ENCODE data around the gene KNTC1. TPM values are rescaled to one million over a fixed set of nuclear protein-coding genes. Genes with fewer than 3 reads are reported as not detected.
A peak's percentile ranks its signal among the peaks of the same experiment; 100 is the strongest.
"Not testable (repeated sequence)": the region's sequence is repeated elsewhere in the genome, so short reads cannot be mapped to it uniquely, and the experiment has no call there.

Gene KNTC1, protein sequence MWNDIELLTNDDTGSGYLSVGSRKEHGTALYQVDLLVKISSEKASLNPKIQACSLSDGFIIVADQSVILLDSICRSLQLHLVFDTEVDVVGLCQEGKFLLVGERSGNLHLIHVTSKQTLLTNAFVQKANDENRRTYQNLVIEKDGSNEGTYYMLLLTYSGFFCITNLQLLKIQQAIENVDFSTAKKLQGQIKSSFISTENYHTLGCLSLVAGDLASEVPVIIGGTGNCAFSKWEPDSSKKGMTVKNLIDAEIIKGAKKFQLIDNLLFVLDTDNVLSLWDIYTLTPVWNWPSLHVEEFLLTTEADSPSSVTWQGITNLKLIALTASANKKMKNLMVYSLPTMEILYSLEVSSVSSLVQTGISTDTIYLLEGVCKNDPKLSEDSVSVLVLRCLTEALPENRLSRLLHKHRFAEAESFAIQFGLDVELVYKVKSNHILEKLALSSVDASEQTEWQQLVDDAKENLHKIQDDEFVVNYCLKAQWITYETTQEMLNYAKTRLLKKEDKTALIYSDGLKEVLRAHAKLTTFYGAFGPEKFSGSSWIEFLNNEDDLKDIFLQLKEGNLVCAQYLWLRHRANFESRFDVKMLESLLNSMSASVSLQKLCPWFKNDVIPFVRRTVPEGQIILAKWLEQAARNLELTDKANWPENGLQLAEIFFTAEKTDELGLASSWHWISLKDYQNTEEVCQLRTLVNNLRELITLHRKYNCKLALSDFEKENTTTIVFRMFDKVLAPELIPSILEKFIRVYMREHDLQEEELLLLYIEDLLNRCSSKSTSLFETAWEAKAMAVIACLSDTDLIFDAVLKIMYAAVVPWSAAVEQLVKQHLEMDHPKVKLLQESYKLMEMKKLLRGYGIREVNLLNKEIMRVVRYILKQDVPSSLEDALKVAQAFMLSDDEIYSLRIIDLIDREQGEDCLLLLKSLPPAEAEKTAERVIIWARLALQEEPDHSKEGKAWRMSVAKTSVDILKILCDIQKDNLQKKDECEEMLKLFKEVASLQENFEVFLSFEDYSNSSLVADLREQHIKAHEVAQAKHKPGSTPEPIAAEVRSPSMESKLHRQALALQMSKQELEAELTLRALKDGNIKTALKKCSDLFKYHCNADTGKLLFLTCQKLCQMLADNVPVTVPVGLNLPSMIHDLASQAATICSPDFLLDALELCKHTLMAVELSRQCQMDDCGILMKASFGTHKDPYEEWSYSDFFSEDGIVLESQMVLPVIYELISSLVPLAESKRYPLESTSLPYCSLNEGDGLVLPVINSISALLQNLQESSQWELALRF (N-terminal part only)
- 25.4 and 65.9 TPM in 2 replicates for total RNA-seq (2014; rRNA removed; shearing (Covaris generic); ENCODE audit: low replicate concordance)

DNA sequence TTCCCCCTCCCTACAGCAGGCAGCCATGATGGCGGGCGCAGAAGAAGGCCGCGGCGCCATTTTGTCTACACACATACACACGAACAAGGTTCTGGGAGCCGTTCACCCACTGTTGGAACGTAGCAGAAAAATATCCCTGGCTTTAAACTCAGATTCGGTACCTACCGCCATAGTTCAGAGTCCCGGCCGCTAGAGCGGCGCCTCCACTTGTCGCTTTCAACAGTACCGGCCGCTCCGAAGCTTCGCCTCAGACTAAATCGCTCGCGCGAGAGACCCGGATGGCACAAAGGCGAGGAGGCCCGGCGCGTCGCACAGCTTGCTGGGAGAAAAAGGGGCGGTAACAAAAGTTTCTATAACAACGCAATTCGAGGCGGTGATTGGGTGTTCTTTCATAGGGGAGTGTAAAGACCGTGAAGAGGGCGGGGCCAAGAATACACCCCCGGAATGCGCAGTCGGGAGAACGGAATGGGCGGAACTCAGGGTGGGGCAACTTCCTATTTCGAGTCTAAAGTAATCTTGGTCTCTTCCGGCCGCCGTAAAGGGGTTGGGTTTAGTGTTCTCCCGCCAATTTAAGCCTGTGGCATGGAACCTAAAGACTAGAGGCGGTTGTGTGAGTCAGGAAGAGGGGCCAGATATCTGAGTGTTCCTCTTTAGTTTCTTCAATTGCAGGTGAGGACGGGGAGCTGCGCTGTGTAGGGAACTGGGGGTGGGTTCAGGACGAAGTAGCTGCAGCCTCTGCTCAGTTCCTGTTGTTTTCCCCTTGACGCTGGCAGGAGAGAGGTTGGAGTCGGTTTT lies at the start of gene KNTC1, which contains the start of gene RSRC2:
Gene KNTC1, plus strand, starts transcription at position 567 of the 795 bp plus-strand sequence. CDS start 2,815 bp downstream, outside the sequence.
Gene RSRC2, minus strand, starts transcription at position 254 of the 795 bp plus-strand sequence. Its CDS starts 83 bp downstream, at position 171.
- peak within 1 kb of the TSS; percentile 92 for H3K4me3 ChIP-seq (ENCODE audit: low read length)

DNA sequence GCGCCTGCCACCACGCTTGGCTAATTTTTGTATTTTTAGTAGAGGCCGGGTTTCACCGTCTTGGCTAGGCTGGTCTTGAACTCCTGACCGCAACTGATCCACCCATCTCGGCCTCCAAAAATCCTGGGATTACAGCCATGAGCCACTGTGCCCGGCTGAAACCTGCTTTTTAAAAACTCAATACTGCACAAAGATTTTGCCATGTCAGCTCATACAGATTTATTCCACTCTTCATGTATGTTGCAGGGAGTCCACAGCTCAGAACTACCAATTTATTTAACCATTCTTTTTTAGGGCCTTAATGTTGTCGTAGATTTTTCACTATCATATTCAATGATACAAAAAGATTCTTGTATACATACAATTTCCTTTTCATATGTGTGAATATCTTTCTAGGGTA lies 46.3 kb upstream of the KNTC1 start:
- Histone ChIP-seq H3K36me3 (ENCODE audit: insufficient read depth, low read length) (peaks cover 59% of the 10 kb centered on the region), H3K4me2 (ENCODE audit: low read depth, low read length, poor library complexity, severe bottlenecking) (no peak overlapping the region), H3K4me3 (ENCODE audit: low read length) (no peak overlapping the region)

More for the DNA sequence above, at the start of gene KNTC1, which contains the start of gene RSRC2:
- peak; percentile 100 for DNase-seq
- peak within 1 kb of the TSS; percentile 18; the same call in 1 of the 2 replicates for H2AFZ ChIP-seq (ENCODE audit: low read length)
- peaks cover 42% of the 10 kb centered on the region for H3K36me3 ChIP-seq (ENCODE audit: insufficient read depth, low read length)
- no peaks in the 10 kb centered on the region for H3K9me2 ChIP-seq (replicated peaks; ENCODE audit: insufficient read depth, low read length)
- peaks cover 28% of the 10 kb centered on the region for H4K20me1 ChIP-seq (ENCODE audit: insufficient read depth, low read depth, low read length)
- H3K4me1 ChIP-seq (ENCODE audit: low read length) = peaks cover 55% of the 10 kb centered on the region
- H3K79me2 ChIP-seq (ENCODE audit: low read length) = peaks cover 90% of the 10 kb centered on the region
- H3K9ac ChIP-seq (ENCODE audit: low read length) = peak within 1 kb of the TSS; percentile 93
- peak within 1 kb of the TSS; percentile 92 for H3K27ac ChIP-seq (ENCODE audit: low read length)
- no peaks in the 10 kb centered on the region for H3K27me3 ChIP-seq (ENCODE audit: low read length)
- no peaks in the 10 kb centered on the region for H3K9me3 ChIP-seq (ENCODE audit: low read length)
- H3K4me2 ChIP-seq (ENCODE audit: low read depth, low read length, poor library complexity, severe bottlenecking) = peak within 1 kb of the TSS; percentile 92

DNA sequence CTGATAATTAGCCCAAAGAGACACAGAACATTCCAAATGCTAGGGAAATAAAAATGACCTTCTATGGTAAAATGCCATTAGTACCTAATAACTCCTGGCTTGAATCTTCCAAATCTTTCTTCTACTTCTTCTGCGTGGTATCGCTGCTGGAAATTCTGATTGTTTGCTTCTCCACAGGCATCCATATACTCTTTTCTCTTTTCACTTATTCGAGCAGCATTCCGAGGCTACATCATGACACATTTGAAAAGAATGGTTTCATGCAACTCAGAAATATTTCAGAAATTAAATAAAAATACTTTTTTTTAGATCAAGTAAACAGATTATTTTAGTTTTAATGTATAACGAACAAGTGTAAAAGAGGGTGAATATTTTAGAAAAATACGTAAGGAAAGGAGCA lies 45.2 kb upstream of the KNTC1 start:
- peaks cover 9% of the 10 kb centered on the region for H3K79me2 ChIP-seq (ENCODE audit: low read length)
- no peak overlapping the region for H3K4me3 ChIP-seq (ENCODE audit: low read length)
- H3K4me2 ChIP-seq (ENCODE audit: low read depth, low read length, poor library complexity, severe bottlenecking) = no peak overlapping the region
- H4K20me1 ChIP-seq (ENCODE audit: insufficient read depth, low read depth, low read length) = no peaks in the 10 kb centered on the region
- DNase-seq = no peak
- peaks cover 5% of the 10 kb centered on the region for H3K4me1 ChIP-seq (ENCODE audit: low read length)
- no peaks in the 10 kb centered on the region for H3K9me3 ChIP-seq (ENCODE audit: low read length)
- peaks cover 61% of the 10 kb centered on the region for H3K36me3 ChIP-seq (ENCODE audit: insufficient read depth, low read length)
- no peak overlapping the region for H3K9ac ChIP-seq (ENCODE audit: low read length)
- no peaks in the 10 kb centered on the region for H3K27me3 ChIP-seq (ENCODE audit: low read length)
- H3K27ac ChIP-seq (ENCODE audit: low read length) = no peak overlapping the region
- no peak overlapping the region for H2AFZ ChIP-seq (ENCODE audit: low read length)
- no peaks in the 10 kb centered on the region for H3K9me2 ChIP-seq (replicated peaks; ENCODE audit: insufficient read depth, low read length)

More for the DNA sequence above, 46.3 kb upstream of the KNTC1 start:
- no peaks in the 10 kb centered on the region for H3K4me1 ChIP-seq (ENCODE audit: low read length)
- H3K9me2 ChIP-seq (replicated peaks; ENCODE audit: insufficient read depth, low read length) = no peaks in the 10 kb centered on the region
- no peak overlapping the region for H2AFZ ChIP-seq (ENCODE audit: low read length)
- H3K27ac ChIP-seq (ENCODE audit: low read length) = no peak overlapping the region
- H3K9ac ChIP-seq (ENCODE audit: low read length) = no peak overlapping the region
- no peaks in the 10 kb centered on the region for H3K9me3 ChIP-seq (ENCODE audit: low read length)
- H4K20me1 ChIP-seq (ENCODE audit: insufficient read depth, low read depth, low read length) = no peaks in the 10 kb centered on the region
- peaks cover 5% of the 10 kb centered on the region for H3K79me2 ChIP-seq (ENCODE audit: low read length)
- H3K27me3 ChIP-seq (ENCODE audit: low read length) = no peaks in the 10 kb centered on the region
- DNase-seq = no peak

DNA sequence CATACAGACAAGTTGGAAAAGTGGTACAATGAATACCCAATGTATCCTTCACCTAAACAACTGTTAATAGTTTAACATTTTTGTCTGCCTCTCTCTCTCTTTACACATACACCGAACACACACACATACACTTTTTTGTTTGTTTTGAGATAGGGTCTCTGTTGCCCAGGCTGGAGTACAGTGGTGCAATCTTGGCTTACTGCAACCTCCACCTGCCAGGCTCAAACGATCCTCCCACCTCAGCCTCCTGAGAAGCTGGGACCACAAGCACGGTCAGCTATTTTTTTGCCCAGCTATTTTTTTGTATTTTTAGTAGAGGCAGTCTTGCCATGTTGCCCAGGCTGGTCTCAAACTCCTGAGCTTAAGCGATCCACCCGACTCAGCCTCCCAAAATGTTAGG lies 43.1 kb upstream of the KNTC1 start:
- Histone ChIP-seq H3K4me1 (ENCODE audit: low read length) (peaks cover 12% of the 10 kb centered on the region), H3K27ac (ENCODE audit: low read length) (no peak overlapping the region), H3K4me2 (ENCODE audit: low read depth, low read length, poor library complexity, severe bottlenecking) (no peak overlapping the region), H3K4me3 (ENCODE audit: low read length) (no peak overlapping the region), H2AFZ (ENCODE audit: low read length) (no peak overlapping the region), H3K27me3 (ENCODE audit: low read length) (no peaks in the 10 kb centered on the region), H4K20me1 (ENCODE audit: insufficient read depth, low read depth, low read length) (no peaks in the 10 kb centered on the region), H3K79me2 (ENCODE audit: low read length) (peaks cover 11% of the 10 kb centered on the region), H3K9me3 (ENCODE audit: low read length) (no peaks in the 10 kb centered on the region), H3K9ac (ENCODE audit: low read length) (no peak overlapping the region), H3K9me2 (replicated peaks; ENCODE audit: insufficient read depth, low read length) (no peaks in the 10 kb centered on the region), H3K36me3 (ENCODE audit: insufficient read depth, low read length) (peaks cover 64% of the 10 kb centered on the region)
- no peak for DNase-seq

DNA sequence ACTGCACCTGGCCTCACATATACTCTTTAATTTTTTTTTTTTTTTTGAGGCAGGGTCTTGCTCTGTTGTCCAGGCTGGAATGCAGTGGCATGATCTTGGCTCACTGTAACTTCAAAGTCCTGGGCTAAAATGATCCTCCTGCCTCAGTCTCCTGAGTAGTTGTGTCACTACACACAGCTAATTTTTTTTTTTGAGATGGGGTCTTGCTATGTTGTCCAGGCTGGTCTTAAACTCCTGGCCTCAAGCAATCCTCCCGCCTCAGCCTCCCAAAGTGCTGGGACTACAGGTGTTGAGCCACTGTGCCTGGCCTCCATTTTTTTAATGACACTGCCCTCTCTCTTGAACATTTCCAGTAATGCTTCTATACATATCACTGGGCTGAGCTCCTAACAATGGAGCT lies 42.7 kb upstream of the KNTC1 start:
- H3K4me2 ChIP-seq (ENCODE audit: low read depth, low read length, poor library complexity, severe bottlenecking); H3K9me2 ChIP-seq (replicated peaks; ENCODE audit: insufficient read depth, low read length); H3K27ac ChIP-seq (ENCODE audit: low read length); H2AFZ ChIP-seq (ENCODE audit: low read length); H4K20me1 ChIP-seq (ENCODE audit: insufficient read depth, low read depth, low read length); H3K9me3 ChIP-seq (ENCODE audit: low read length); H3K9ac ChIP-seq (ENCODE audit: low read length); H3K27me3 ChIP-seq (ENCODE audit: low read length); H3K4me3 ChIP-seq (ENCODE audit: low read length); DNase-seq: not testable (repeated sequence)
- peaks cover 66% of the 10 kb centered on the region for H3K36me3 ChIP-seq (ENCODE audit: insufficient read depth, low read length)
- H3K79me2 ChIP-seq (ENCODE audit: low read length) = peaks cover 15% of the 10 kb centered on the region
- H3K4me1 ChIP-seq (ENCODE audit: low read length) = peaks cover 12% of the 10 kb centered on the region

DNA sequence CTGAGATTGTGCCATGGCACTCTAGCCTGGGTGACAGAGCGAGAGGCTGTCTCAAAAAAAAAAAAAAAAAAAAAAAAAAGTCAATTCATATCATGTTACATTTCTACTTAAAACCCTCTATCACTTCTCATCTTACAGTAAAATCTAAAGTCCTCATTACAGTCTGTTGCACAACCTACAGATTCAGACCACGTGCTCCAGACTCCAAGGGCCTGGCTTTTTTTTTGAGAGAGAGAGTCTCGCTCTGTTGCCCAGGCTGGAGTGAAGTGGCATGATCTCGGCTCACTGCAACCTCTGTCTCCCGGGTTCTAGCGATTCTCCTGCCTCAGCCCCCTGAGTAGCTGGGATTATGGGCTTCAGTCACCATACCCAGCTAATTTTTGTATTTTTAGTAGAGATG lies 40.7 kb upstream of the KNTC1 start:
- peak; percentile 52 for DNase-seq
- H3K79me2 ChIP-seq (ENCODE audit: low read length) = peaks cover 23% of the 10 kb centered on the region
- not testable (repeated sequence) for H3K9me2 ChIP-seq (replicated peaks; ENCODE audit: insufficient read depth, low read length); H3K4me3 ChIP-seq (ENCODE audit: low read length); H3K9ac ChIP-seq (ENCODE audit: low read length); H3K4me2 ChIP-seq (ENCODE audit: low read depth, low read length, poor library complexity, severe bottlenecking); H2AFZ ChIP-seq (ENCODE audit: low read length); H4K20me1 ChIP-seq (ENCODE audit: insufficient read depth, low read depth, low read length); H3K27ac ChIP-seq (ENCODE audit: low read length); H3K9me3 ChIP-seq (ENCODE audit: low read length); H3K27me3 ChIP-seq (ENCODE audit: low read length)
- peaks cover 61% of the 10 kb centered on the region for H3K36me3 ChIP-seq (ENCODE audit: insufficient read depth, low read length)
- H3K4me1 ChIP-seq (ENCODE audit: low read length) = peaks cover 12% of the 10 kb centered on the region

DNA sequence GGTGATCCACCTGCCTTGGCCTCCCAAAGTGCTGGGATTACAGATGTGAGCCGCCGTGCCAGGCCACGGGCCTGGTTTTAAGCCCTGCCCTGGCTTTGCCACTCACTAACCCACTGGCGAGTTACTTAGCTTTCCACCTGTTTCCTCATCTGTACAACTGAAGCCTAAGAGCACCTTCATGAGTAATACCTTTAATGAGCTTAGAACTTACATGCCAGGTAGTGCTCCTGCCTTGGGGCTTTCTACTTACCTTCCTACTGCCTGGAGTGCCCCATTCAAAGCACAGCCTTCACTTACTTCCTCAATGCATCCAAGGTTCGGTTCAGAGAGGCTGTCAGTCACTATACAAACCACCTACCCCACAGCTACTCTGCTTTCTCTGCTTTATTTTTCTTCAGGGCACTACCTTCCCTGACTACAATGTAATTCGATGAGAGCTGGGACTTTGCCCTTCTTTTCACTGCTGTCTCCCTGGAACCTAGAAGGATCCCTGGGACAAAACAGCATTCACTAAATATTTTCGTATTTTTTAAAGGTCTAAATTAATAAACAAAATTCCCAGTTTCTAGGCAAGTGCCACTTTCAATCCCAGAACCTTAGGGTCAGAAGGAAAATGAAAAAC lies 40.1 kb upstream of the KNTC1 start:
- H4K20me1 ChIP-seq (ENCODE audit: insufficient read depth, low read depth, low read length) = no peaks in the 10 kb centered on the region
- no peaks in the 10 kb centered on the region for H3K9me3 ChIP-seq (ENCODE audit: low read length)
- H3K4me2 ChIP-seq (ENCODE audit: low read depth, low read length, poor library complexity, severe bottlenecking) = no peak overlapping the region
- H3K9ac ChIP-seq (ENCODE audit: low read length) = no peak overlapping the region
- H3K27me3 ChIP-seq (ENCODE audit: low read length) = no peaks in the 10 kb centered on the region
- H3K9me2 ChIP-seq (replicated peaks; ENCODE audit: insufficient read depth, low read length) = no peaks in the 10 kb centered on the region
- DNase-seq = no peak
- peaks cover 12% of the 10 kb centered on the region for H3K4me1 ChIP-seq (ENCODE audit: low read length)
- H3K79me2 ChIP-seq (ENCODE audit: low read length) = peaks cover 26% of the 10 kb centered on the region
- H3K36me3 ChIP-seq (ENCODE audit: insufficient read depth, low read length) = peaks cover 59% of the 10 kb centered on the region
- H3K27ac ChIP-seq (ENCODE audit: low read length) = no peak overlapping the region
- no peak overlapping the region for H2AFZ ChIP-seq (ENCODE audit: low read length)
- H3K4me3 ChIP-seq (ENCODE audit: low read length) = no peak overlapping the region
